ENCODE data around the gene ROBO1. TPM values are rescaled to one million over a fixed set of nuclear protein-coding genes. Genes with fewer than 3 reads are reported as not detected.
A peak's percentile ranks its signal among the peaks of the same experiment; 100 is the strongest.

Gene ROBO1
- total RNA-seq, 1 donor from 2014 or later, result 43.7 TPM

GRCh38 chr3:78927759-78928158 is 840.0 kb downstream of the ROBO1 start:
- no peak for DNase-seq (ENCODE audit: low spot score)
- no peak for TF ChIP-seq CTCF (IDR thresholded peaks at IDR 0.05)
- Mint-ChIP-seq H3K27me3 (ENCODE audit: low read depth) (no peaks in the 10 kb centered on the region), H3K9me3 (ENCODE audit: low read depth) (no peaks in the 10 kb centered on the region), H3K4me3 (ENCODE audit: unreplicated experiment) (no peak overlapping the region), H3K36me3 (ENCODE audit: low read depth) (no peaks in the 10 kb centered on the region), H3K4me1 (ENCODE audit: low read depth) (peaks cover 5% of the 10 kb centered on the region), H3K27ac (ENCODE audit: unreplicated experiment) (no peak overlapping the region)

DNA sequence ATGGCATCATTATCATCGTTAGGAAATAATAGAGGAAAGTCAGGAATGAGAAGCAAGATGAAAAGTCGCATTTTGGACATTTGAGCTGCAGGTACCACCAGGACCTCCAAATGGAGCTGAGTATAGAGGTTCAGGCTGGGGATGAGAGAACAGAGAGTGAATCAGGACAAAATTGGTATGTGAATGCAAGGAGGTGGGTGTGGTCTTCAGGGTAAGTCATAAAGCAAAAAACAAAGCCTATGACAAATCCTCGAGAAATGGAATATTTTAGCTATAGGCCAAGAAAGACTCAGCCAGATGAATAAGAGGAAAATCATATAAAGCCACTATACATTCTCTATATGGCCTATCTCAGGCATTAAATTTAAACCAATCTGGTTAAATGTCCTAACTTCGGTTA is 841.3 kb downstream of the ROBO1 start:
- Mint-ChIP-seq H3K4me1 (ENCODE audit: low read depth) (peaks cover 3% of the 10 kb centered on the region), H3K9me3 (ENCODE audit: low read depth) (no peaks in the 10 kb centered on the region), H3K4me3 (ENCODE audit: unreplicated experiment) (no peak overlapping the region), H3K27ac (ENCODE audit: unreplicated experiment) (no peak overlapping the region), H3K27me3 (ENCODE audit: low read depth) (no peaks in the 10 kb centered on the region), H3K36me3 (ENCODE audit: low read depth) (no peaks in the 10 kb centered on the region)
- no peak for TF ChIP-seq CTCF (IDR thresholded peaks at IDR 0.05)
- no peak for DNase-seq (ENCODE audit: low spot score)

- no peaks in the 10 kb centered on the region for H3K27me3 Mint-ChIP-seq (ENCODE audit: low read depth)
- H3K4me1 Mint-ChIP-seq (ENCODE audit: low read depth), result no peaks in the 10 kb centered on the region
- no peak overlapping the region for H3K4me3 Mint-ChIP-seq (ENCODE audit: unreplicated experiment)
- no peaks in the 10 kb centered on the region for H3K36me3 Mint-ChIP-seq (ENCODE audit: low read depth)
- H3K9me3 Mint-ChIP-seq (ENCODE audit: low read depth), result no peaks in the 10 kb centered on the region
- no peak for TF ChIP-seq CTCF (IDR thresholded peaks at IDR 0.05)
- no peak for DNase-seq (ENCODE audit: low spot score)
- no peak overlapping the region for H3K27ac Mint-ChIP-seq (ENCODE audit: unreplicated experiment)
Measured at GRCh38 chr3:78924711-78925110, 843.1 kb downstream of the ROBO1 start.

DNA sequence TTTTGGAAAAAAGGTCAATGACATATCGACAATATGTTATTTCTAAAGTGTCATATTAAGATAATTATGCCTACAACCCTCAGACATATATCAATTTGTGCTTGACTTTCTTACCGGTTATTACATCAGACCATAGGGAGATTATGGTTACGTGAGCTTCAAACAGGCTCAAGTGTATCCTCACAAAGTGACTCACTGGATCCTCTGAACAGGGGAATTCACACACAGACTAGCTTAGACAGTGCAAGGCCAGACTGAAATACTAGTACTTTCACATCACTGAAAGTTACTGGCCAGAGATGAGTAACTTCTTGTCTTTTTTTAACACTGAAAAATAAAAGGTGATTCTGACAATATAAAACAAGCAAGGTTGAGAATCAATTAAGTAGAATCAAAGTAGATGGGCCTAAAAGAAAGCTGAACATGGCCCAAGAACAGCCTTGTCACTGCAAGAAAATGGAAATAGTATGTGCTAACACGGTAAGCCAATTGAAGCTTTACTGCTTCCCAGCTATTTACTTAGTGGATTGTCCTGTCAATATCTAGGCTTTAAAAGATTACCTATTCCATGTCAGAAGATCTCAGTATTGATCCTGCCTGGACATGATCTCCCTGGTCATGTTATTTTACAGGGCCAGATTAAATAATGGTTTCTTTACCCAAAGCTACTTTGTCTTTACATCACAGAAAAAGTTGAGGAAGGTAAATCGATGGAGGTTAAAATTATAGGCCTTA is 848.6 kb downstream of the ROBO1 start:
- Mint-ChIP-seq H3K27me3 (ENCODE audit: low read depth) (no peaks in the 10 kb centered on the region), H3K4me1 (ENCODE audit: low read depth) (peaks cover 24% of the 10 kb centered on the region), H3K4me3 (ENCODE audit: unreplicated experiment) (no peak overlapping the region), H3K27ac (ENCODE audit: unreplicated experiment) (peak overlapping the region; percentile 92), H3K36me3 (ENCODE audit: low read depth) (no peaks in the 10 kb centered on the region), H3K9me3 (ENCODE audit: low read depth) (no peaks in the 10 kb centered on the region)
- no peak for DNase-seq (ENCODE audit: low spot score)
- TF ChIP-seq CTCF (IDR thresholded peaks at IDR 0.05), result no peak

DNA sequence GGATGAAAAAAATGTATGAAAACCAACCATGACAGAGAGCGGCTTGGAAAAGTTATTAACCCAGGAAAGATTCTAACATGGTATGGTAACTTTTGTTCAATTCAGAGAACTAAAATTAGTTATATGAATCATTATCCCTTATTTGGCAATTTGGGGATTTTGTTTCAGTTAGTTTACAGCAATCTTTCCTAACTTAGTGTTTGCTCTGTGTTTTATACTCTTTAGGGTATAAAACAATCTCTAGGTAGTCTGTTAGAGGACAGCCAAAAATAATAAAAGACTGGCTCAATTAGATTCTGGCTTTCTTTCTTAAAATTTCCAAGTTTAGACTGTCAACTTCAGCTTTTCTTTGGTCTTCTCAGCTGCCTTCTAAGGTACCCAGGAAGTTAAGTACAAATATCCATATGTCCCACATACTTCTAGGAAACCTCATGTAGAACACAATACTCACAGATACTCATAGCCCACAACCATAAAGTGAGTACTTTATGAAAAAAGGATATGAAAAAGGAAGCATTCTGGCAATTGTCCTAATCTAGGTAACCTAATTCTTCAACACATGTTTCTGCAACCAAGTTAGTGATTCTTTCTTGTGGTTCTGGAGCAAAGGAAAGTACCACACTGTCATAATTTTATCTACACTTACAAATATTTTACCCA is 849.3 kb downstream of the ROBO1 start:
- H3K9me3 Mint-ChIP-seq (ENCODE audit: low read depth), result no peaks in the 10 kb centered on the region
- H3K4me3 Mint-ChIP-seq (ENCODE audit: unreplicated experiment), result no peak overlapping the region
- no peaks in the 10 kb centered on the region for H3K36me3 Mint-ChIP-seq (ENCODE audit: low read depth)
- H3K27me3 Mint-ChIP-seq (ENCODE audit: low read depth), result no peaks in the 10 kb centered on the region
- DNase-seq (ENCODE audit: low spot score), result no peak
- peak overlapping the region; percentile 92 for H3K27ac Mint-ChIP-seq (ENCODE audit: unreplicated experiment)
- peaks cover 24% of the 10 kb centered on the region for H3K4me1 Mint-ChIP-seq (ENCODE audit: low read depth)
- TF ChIP-seq CTCF (IDR thresholded peaks at IDR 0.05), result no peak
